ENCODE results near the gene TRPT1. TPM values are rescaled to one million over a fixed set of nuclear protein-coding genes. Genes with fewer than 3 reads are reported as not detected.
A peak's percentile ranks its signal among the peaks of the same experiment; 100 is the strongest.

Gene TRPT1
- total RNA-seq, 2 donors from 2014 or later, result 30.5 to 35.7 TPM

DNA sequence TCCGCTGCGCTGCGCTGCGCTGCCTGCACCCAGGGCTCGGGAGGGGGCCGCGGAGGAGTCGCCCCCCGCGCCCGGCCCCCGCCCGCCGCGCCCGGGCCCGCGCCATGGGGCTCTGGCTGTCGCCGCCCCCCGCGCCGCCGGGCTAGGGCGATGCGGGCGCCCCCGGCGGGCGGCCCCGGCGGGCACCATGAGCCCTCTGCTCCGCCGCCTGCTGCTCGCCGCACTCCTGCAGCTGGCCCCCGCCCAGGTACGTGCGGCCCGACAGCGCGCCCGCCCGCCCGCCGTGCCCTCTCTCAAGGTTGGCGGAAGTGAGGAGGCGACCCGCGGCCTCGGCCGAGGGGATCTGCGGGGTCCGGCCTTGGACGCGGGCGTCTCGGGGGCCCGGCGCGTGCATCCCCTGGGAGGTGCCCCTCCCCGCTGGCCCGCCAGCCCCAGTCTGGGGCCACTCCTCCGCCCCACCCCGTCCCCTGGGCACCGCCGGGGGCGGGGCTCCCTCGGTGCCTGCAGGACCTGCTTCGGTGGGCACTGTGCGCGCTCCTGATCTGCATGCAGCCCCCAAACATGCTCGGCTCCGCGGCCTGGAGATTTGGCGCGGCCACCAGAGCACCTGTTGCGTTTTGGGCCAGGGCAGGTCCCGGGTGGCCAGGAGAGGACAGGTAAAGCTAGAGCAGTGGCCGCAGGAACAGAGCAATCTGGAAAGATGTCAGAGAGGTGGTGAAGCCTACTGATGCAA is 8.8 kb upstream of the TRPT1 start:
- Mint-ChIP-seq H3K27me3 (no peaks in the 10 kb centered on the region), H3K4me3 (peak overlapping the region; percentile 71), H3K4me1 (ENCODE audit: low read depth in 2 of 2) (peaks cover 11 to 22% of the 10 kb centered on the region in 2 donors), H3K9me3 (no peaks in the 10 kb centered on the region), H3K36me3 (no peaks in the 10 kb centered on the region), H3K27ac (peak overlapping the region in 1 of 2 donors; percentile 63)
- ATAC-seq (peak; percentile 61 to 68), DNase-seq (ENCODE audit: low spot score) (no peak)

DNA sequence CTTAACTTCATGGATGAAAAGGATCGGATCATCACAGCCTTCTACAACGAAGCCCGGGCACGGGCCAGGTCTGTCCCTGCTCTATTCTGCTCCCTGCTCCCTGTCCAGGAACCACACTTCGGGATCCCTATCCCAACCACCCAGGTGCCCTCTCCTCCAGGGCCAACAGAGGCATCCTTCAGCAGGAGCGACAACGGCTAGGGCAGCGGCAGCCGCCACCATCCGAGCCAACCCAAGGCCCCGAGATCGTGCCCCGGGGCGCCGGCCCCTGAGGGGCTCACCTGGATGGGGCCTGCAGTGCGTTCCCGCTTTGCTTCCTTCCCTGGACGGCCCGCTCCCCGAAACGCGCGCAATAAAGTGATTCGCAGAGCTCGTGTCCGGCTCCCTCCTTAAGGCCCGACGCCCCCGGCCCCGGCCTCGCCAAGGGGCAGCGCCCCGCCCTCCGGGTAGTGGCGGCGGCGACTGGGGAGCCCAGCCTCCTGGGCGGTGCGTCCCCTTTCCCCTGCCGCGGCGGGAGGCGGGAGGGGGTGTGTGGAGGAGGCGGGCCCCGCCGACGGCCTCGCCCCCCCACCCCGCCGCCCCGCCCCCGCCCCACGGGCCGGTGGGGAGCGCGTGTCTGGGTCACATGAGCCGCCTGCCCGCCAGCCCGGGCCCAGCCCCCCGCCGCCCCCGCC is 8.1 kb upstream of the TRPT1 start, which contains the start of gene VEGFB:
Gene VEGFB, plus strand, starts transcription at position 672 of the 674 bp plus-strand sequence. CDS start 250 bp downstream, outside the sequence.
- H3K9me3 Mint-ChIP-seq, result no peaks in the 10 kb centered on the region
- H3K27ac Mint-ChIP-seq, result peak within 1 kb of the TSS in 1 of 2 donors; percentile 63
- H3K4me3 Mint-ChIP-seq, result peak within 1 kb of the TSS; percentile 71
- H3K27me3 Mint-ChIP-seq, result no peaks in the 10 kb centered on the region
- DNase-seq (ENCODE audit: low spot score) (peak; percentile 85), ATAC-seq (peak; percentile 80 to 84)
- no peaks in the 10 kb centered on the region for H3K36me3 Mint-ChIP-seq
- H3K4me1 Mint-ChIP-seq (ENCODE audit: low read depth in 2 of 2), result peaks cover 19 to 23% of the 10 kb centered on the region in 2 donors

DNA sequence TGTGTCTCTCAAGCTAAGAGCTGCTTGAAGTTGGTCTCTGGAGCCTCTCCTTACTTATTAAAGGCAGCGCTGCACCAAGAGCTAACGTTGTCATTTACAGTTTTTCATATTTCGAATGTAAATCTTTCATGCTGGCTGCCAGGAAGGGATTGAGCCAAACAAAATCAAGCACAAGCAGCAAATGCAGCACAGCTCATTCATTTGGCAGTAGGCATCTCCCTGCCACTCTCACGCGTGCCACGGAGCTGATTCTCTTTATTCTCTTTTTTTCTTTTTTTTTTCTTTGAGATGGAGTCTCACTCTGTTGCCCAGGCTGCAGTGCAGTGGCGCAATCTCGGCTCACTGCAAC is 7.0 kb upstream of the TRPT1 start:
- no peak overlapping the region for H3K27ac Mint-ChIP-seq
- H3K4me1 Mint-ChIP-seq (ENCODE audit: low read depth in 2 of 2), result peaks cover 20 to 23% of the 10 kb centered on the region in 2 donors
- DNase-seq (ENCODE audit: low spot score) (no peak), ATAC-seq (no peak)
- H3K9me3 Mint-ChIP-seq, result no peaks in the 10 kb centered on the region
- H3K27me3 Mint-ChIP-seq, result no peaks in the 10 kb centered on the region
- no peaks in the 10 kb centered on the region for H3K36me3 Mint-ChIP-seq
- peak overlapping the region; percentile 71 for H3K4me3 Mint-ChIP-seq

GRCh38 chr11:64232182-64232966 is 6.4 kb upstream of the TRPT1 start:
- Mint-ChIP-seq H3K9me3 (no peaks in the 10 kb centered on the region), H3K4me1 (ENCODE audit: low read depth in 2 of 2) (peaks cover 26 to 27% of the 10 kb centered on the region in 2 donors), H3K27me3 (no peaks in the 10 kb centered on the region), H3K4me3 (peak overlapping the region; percentile 56), H3K27ac (peak overlapping the region in 1 of 2 donors; percentile 89), H3K36me3 (no peaks in the 10 kb centered on the region)
- DNase-seq (ENCODE audit: low spot score) (no peak), ATAC-seq (no peak)

DNA sequence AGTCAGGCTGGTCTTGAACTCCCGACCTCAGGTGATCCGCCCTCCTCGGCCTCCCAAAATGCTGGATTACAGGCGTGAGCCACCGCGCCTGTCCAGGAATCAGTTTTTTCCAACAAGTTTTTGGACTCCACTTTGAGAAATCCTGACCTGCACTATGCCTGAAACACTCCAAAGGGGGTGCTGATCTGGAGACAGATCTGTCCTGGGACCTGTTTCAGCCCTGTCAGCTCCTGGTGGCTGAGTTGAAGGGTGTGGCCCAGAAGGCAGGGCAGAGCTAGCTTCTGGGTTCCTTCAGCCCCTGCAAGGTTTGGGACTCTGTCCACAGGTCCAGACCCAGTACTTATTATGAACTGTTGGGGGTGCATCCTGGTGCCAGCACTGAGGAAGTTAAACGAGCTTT is 5.6 kb upstream of the TRPT1 start:
- H3K27me3 Mint-ChIP-seq, result no peaks in the 10 kb centered on the region
- H3K27ac Mint-ChIP-seq, result peak overlapping the region in 1 of 2 donors; percentile 89
- DNase-seq (ENCODE audit: low spot score), result no peak
- no peaks in the 10 kb centered on the region for H3K9me3 Mint-ChIP-seq
- H3K4me1 Mint-ChIP-seq (ENCODE audit: low read depth in 2 of 2), result peaks cover 29 to 33% of the 10 kb centered on the region in 2 donors
- no peaks in the 10 kb centered on the region for H3K36me3 Mint-ChIP-seq
- ATAC-seq, result no peak
- H3K4me3 Mint-ChIP-seq, result peak overlapping the region; percentile 90

DNA sequence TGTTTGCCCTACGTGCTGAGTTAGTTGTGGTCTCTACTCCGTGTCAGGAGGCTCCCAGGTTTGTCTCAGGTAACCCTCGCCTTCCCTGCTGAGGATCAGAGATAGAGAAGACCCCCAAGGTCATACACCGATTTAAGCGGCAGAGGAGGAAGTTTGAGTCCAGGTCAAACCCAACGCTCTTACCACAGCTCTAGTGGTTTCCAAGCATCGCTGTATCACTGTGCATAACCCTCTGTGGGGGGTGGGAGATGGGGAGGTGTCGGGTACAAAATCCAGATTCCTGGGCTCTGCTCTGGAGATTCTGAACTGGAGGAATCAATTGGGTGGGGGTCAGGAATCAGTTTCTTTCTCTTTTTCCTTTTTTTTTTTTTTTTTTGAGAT is 5.0 kb upstream of the TRPT1 start:
- Mint-ChIP-seq H3K4me1 (ENCODE audit: low read depth in 2 of 2) (peaks cover 29 to 33% of the 10 kb centered on the region in 2 donors), H3K27me3 (no peaks in the 10 kb centered on the region), H3K27ac (peak overlapping the region; percentile 84 to 89), H3K4me3 (peak overlapping the region; percentile 90), H3K36me3 (no peaks in the 10 kb centered on the region), H3K9me3 (no peaks in the 10 kb centered on the region)
- DNase-seq (ENCODE audit: low spot score), result no peak
- no peak for ATAC-seq

- DNase-seq (ENCODE audit: low spot score), result peak; percentile 94
- no peaks in the 10 kb centered on the region for H3K27me3 Mint-ChIP-seq
- no peaks in the 10 kb centered on the region for H3K9me3 Mint-ChIP-seq
- peak; percentile 70 to 78 for ATAC-seq
- H3K4me3 Mint-ChIP-seq, result peak within 1 kb of the TSS; percentile 90
- H3K27ac Mint-ChIP-seq, result peak within 1 kb of the TSS; percentile 84 to 89
- no peaks in the 10 kb centered on the region for H3K36me3 Mint-ChIP-seq
- peaks cover 26 to 31% of the 10 kb centered on the region in 2 donors for H3K4me1 Mint-ChIP-seq (ENCODE audit: low read depth in 2 of 2)
Observed at GRCh38 chr11:64230171-64230984, 4.4 kb upstream of the TRPT1 start, which contains the start of gene DNAJC4. DNAJC4 (plus strand) TSS chr11:64230548; CDS start chr11:64230855, 307 bp downstream.

GRCh38 chr11:64229744-64230170 is 3.8 kb upstream of the TRPT1 start:
- Mint-ChIP-seq H3K27me3 (no peaks in the 10 kb centered on the region), H3K36me3 (no peaks in the 10 kb centered on the region), H3K4me1 (ENCODE audit: low read depth in 2 of 2) (peaks cover 27 to 31% of the 10 kb centered on the region in 2 donors), H3K4me3 (peak overlapping the region; percentile 90), H3K27ac (peak overlapping the region; percentile 84 to 89), H3K9me3 (no peaks in the 10 kb centered on the region)
- DNase-seq (ENCODE audit: low spot score) (peak; percentile 60), ATAC-seq (no peak)

DNA sequence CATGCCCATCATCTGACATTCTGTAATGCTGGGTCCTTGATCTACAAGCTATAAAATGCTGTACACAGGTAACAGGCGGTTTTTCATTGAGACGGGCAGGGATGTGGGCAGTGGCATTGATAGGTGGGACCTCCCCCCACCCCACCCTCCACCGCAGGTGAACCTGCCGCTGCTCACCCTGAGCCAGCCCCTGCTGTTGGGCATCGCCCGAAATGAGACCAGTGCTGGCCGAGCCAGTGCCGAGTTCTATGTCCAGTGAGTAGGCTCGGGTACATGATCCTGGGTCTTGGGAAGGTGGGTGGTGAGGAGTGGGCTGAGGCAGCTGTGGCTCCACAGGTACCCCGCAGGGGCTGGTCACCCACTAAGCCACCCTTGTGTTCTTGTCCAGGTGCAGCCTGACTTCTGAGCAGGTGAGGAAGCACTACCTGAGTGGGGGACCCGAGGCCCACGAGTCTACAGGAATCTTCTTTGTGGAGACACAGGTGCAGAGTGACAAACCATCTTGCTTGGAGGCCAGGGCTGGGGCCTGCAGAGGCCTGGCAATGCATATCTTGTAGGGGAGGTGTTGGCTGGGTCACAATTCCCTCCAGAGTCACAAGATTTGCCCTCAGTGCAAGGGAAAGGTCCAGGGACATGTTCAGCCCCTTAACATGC is 3.2 kb upstream of the TRPT1 start:
- Mint-ChIP-seq H3K4me3 (peak overlapping the region; percentile 90), H3K9me3 (no peaks in the 10 kb centered on the region)

DNA sequence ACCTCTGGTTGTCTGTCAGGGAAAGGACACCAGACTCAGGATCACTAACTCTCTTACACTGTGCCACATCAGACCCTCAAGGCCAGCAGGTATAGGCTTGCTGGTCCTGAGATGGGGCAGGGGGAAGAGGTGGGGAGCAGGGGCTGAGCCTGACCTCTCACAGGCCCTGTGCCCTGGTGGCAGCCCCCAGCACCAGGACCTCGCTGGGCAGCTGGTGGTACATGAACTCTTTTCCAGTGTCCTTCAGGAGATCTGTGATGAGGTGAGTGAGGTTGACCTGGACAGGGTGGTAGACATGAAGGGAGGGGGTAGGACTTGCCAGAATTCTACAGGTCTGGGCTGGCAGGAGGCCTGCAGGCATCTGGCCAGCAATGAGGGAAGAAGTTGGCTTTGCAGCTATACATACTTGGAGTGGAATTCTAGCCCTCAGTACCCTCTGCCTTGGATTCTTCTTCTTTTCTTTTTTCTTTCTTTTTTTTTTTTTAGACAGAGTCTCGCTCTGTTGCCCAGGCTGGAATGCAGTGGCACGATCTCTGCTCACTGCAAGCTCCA is 1.5 kb upstream of the TRPT1 start:
- H3K36me3 Mint-ChIP-seq, result no peaks in the 10 kb centered on the region
- H3K4me1 Mint-ChIP-seq (ENCODE audit: low read depth in 2 of 2), result peaks cover 27 to 31% of the 10 kb centered on the region in 2 donors
- no peak for DNase-seq (ENCODE audit: low spot score)
- ATAC-seq, result no peak
- H3K27me3 Mint-ChIP-seq, result no peaks in the 10 kb centered on the region
- peak overlapping the region; percentile 79 to 90 for H3K27ac Mint-ChIP-seq
- peak overlapping the region; percentile 84 for H3K4me3 Mint-ChIP-seq
- H3K9me3 Mint-ChIP-seq, result no peaks in the 10 kb centered on the region

More for the DNA sequence above, 3.2 kb upstream of the TRPT1 start:
- no peaks in the 10 kb centered on the region for H3K27me3 Mint-ChIP-seq
- H3K27ac Mint-ChIP-seq, result peak overlapping the region; percentile 84 to 89
- no peak for ATAC-seq
- no peak for DNase-seq (ENCODE audit: low spot score)
- no peaks in the 10 kb centered on the region for H3K36me3 Mint-ChIP-seq
- peaks cover 27 to 31% of the 10 kb centered on the region in 2 donors for H3K4me1 Mint-ChIP-seq (ENCODE audit: low read depth in 2 of 2)

GRCh38 chr11:64226507-64227051 is 593 bp upstream of the TRPT1 start:
- Mint-ChIP-seq H3K27me3 (no peaks in the 10 kb centered on the region), H3K9me3 (no peaks in the 10 kb centered on the region), H3K27ac (peak overlapping the region; percentile 79 to 90), H3K4me1 (ENCODE audit: low read depth in 2 of 2) (peaks cover 25 to 27% of the 10 kb centered on the region in 2 donors), H3K36me3 (no peaks in the 10 kb centered on the region), H3K4me3 (peak overlapping the region; percentile 84)
- ATAC-seq, result peak; percentile 65 to 66
- peak; percentile 77 for DNase-seq (ENCODE audit: low spot score)
